CD4-positive, alpha-beta T cell (primary cell): ENCODE data around the gene PIAS4. TPM values are rescaled to one million over a fixed set of nuclear protein-coding genes. Genes with fewer than 3 reads are reported as not detected.

Experiments used
- ATAC-seq: fragments of 200-7000 bp; cut with Tn5 transposase; one replicate; pipeline ENCODE4 v1.10.0; 2022; ENCODE audit warnings: mild to moderate bottlenecking; ENCODE audit not compliant: poor library complexity
- CTCF ChIA-PET: fragments of 350-600 bp; sonication (Branson Sonifier 250); formaldehyde crosslinking; loops from one replicate; lab custom pipeline; 2021; ENCODE audit warnings: antibody characterized with exemption, inconsistent platforms; lab: Charles Lee
- POLR2A ChIA-PET: fragments of 350-600 bp; sonication (Branson Sonifier 250); formaldehyde crosslinking; loops from one replicate; lab custom pipeline; 2021; ENCODE audit warnings: antibody characterized with exemption, inconsistent platforms; lab: Charles Lee
- DNase-seq, 14 experiments: peaks; one replicate each; pipeline ENCODE4 v3.0.0-alpha.2; 2013 to 2020; ENCODE audit warnings: mixed read lengths in 2 of 14
- H3K27ac ChIP-seq, 2 donors: one replicate each; pipeline versions ENCODE4 v1.5.1 to v1.7.0; 2013; ENCODE audit warnings: low read length in 2 of 2, low read depth in 1 of 2, mild to moderate bottlenecking in 1 of 2
- H3K27me3 ChIP-seq, 2 experiments: 1 replicate in 1 of 2; 2 replicates in 1 of 2; pipeline versions ENCODE4 v1.6.1 to v1.7.0; 2013; ENCODE audit warnings: low read length in 2 of 2, control low read depth in 1 of 2, mild to moderate bottlenecking in 1 of 2, moderate library complexity in 1 of 2; ENCODE audit not compliant: insufficient read depth in 2 of 2, control insufficient read depth in 1 of 2
- H3K36me3 ChIP-seq: one replicate; pipeline ENCODE4 v1.6.1; 2013; ENCODE audit warnings: low read length, control low read depth; ENCODE audit not compliant: insufficient read depth
- H3K4me1 ChIP-seq: one replicate; pipeline ENCODE4 v1.6.1; 2013; ENCODE audit warnings: low read length, control low read depth; ENCODE audit not compliant: insufficient read depth
- H3K4me3 ChIP-seq: one replicate; pipeline ENCODE4 v1.5.1; 2013; ENCODE audit warnings: mild to moderate bottlenecking, low read length, moderate library complexity
- H3K9me3 ChIP-seq, 2 experiments: 1 replicate in 1 of 2; 2 replicates in 1 of 2; pipeline versions ENCODE4 v1.6.1 to v1.7.0; 2013; ENCODE audit warnings: low read length in 2 of 2, mild to moderate bottlenecking in 2 of 2, control low read depth in 1 of 2, moderate library complexity in 1 of 2; ENCODE audit not compliant: control insufficient read depth in 1 of 2, insufficient read depth in 1 of 2
- H3K27ac Mint-ChIP-seq: one replicate; pipeline ENCODE4 v1.8.0; 2020; ENCODE audit warnings: mixed read lengths
- H3K27me3 Mint-ChIP-seq: one replicate; pipeline ENCODE4 v1.8.0; 2021; ENCODE audit warnings: mixed read lengths
- H3K36me3 Mint-ChIP-seq: one replicate; pipeline ENCODE4 v1.8.0; 2021; ENCODE audit warnings: low read depth, mixed read lengths
- H3K4me1 Mint-ChIP-seq: one replicate; pipeline ENCODE4 v1.8.0; 2021; ENCODE audit warnings: low read depth, mixed read lengths
- H3K4me3 Mint-ChIP-seq: one replicate; pipeline ENCODE4 v1.8.0; 2020; ENCODE audit warnings: mild to moderate bottlenecking, mixed read lengths
- H3K9me3 Mint-ChIP-seq: one replicate; pipeline ENCODE4 v1.8.0; 2020; ENCODE audit warnings: mixed read lengths
- intact Hi-C, 2 experiments: fragments of 100-400 bp; cut with DNase I in 1 of 2; cut with micrococcal nuclease in 1 of 2; formaldehyde crosslinking; loops; one replicate each; pipeline versions ENCODE4 v1.15.1 to v1.9.0; 2023 to 2025; cut with DNase I, micrococcal nuclease
- total RNA-seq, 174 experiments: library from RNA in 2 of 174; stranded (reverse) in 2 of 174; gene quantifications; one replicate each; pipeline ENCODE4 v1.2.3 and lab custom pipeline; 2021 to 2026
- TF ChIP-seq, protein P1 (sequence below): fragments of 200-600 bp; IDR thresholded peaks from one replicate; pipeline ENCODE4 v1.8.0; 2022; ENCODE audit warnings: antibody characterized with exemption, mild to moderate bottlenecking

The PIAS4 gene
- total RNA-seq, 2 experiments from 2014 or later, result 14.5 to 16.5 TPM

- CTCF ChIA-PET, result no interaction called here
- H3K36me3 ChIP-seq, result peaks cover 66% of the 10 kb centered on the region
These were observed 7.3 kb downstream of the PIAS4 start for GRCh38 chr19:4014541-4015491.

GRCh38 chr19:4015705-4016402 is 8.3 kb downstream of the PIAS4 start:
- H3K9me3 ChIP-seq, result no peaks in the 10 kb centered on the region
- no peaks in the 10 kb centered on the region for H3K27me3 Mint-ChIP-seq
- intact Hi-C loops, result no loop called here
- DNase-seq (peak in 1 of 14 experiments; percentile 18), ATAC-seq (no peak)
- H3K4me1 Mint-ChIP-seq, result peaks cover 10% of the 10 kb centered on the region
- no peak overlapping the region for H3K27ac ChIP-seq
- peaks cover 56% of the 10 kb centered on the region for H3K36me3 ChIP-seq
- POLR2A ChIA-PET, result interaction anchor here (1.0 kb wide), 1 partner anchor 99 kb away, joined by 3 read pairs; no protein-coding TSS in a partner anchor
- H3K36me3 Mint-ChIP-seq, result peaks cover 34% of the 10 kb centered on the region
- peaks cover 38% of the 10 kb centered on the region for H3K4me1 ChIP-seq
- H3K4me3 ChIP-seq, result no peak overlapping the region
- no peaks in the 10 kb centered on the region for H3K27me3 ChIP-seq
- TF ChIP-seq, protein P1, sequence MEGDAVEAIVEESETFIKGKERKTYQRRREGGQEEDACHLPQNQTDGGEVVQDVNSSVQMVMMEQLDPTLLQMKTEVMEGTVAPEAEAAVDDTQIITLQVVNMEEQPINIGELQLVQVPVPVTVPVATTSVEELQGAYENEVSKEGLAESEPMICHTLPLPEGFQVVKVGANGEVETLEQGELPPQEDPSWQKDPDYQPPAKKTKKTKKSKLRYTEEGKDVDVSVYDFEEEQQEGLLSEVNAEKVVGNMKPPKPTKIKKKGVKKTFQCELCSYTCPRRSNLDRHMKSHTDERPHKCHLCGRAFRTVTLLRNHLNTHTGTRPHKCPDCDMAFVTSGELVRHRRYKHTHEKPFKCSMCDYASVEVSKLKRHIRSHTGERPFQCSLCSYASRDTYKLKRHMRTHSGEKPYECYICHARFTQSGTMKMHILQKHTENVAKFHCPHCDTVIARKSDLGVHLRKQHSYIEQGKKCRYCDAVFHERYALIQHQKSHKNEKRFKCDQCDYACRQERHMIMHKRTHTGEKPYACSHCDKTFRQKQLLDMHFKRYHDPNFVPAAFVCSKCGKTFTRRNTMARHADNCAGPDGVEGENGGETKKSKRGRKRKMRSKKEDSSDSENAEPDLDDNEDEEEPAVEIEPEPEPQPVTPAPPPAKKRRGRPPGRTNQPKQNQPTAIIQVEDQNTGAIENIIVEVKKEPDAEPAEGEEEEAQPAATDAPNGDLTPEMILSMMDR, result no peak
- H3K9me3 Mint-ChIP-seq, result no peaks in the 10 kb centered on the region
- CTCF ChIA-PET, result interaction anchor here (1.0 kb wide), 1 partner anchor 124 kb away, joined by 4 read pairs; no protein-coding TSS in a partner anchor
- H3K27ac Mint-ChIP-seq, result no peak overlapping the region
- no peak overlapping the region for H3K4me3 Mint-ChIP-seq

More at GRCh38 chr19:4014541-4015491, 7.3 kb downstream of the PIAS4 start:
- Mint-ChIP-seq H3K36me3 (peaks cover 26% of the 10 kb centered on the region), H3K27ac (no peak overlapping the region), H3K27me3 (no peaks in the 10 kb centered on the region), H3K9me3 (no peaks in the 10 kb centered on the region), H3K4me3 (no peak overlapping the region), H3K4me1 (peaks cover 10% of the 10 kb centered on the region)
- H3K4me3 ChIP-seq, result no peak overlapping the region
- POLR2A ChIA-PET, result interaction anchor here (1.0 kb wide), 1 partner anchor 100 kb away, joined by 3 read pairs; no protein-coding TSS in a partner anchor
- ATAC-seq, result peak; percentile 74
- peaks cover 49% of the 10 kb centered on the region for H3K4me1 ChIP-seq
- H3K27ac ChIP-seq, result no peak overlapping the region
- no peaks in the 10 kb centered on the region for H3K9me3 ChIP-seq
- TF ChIP-seq, protein P1, result no peak
- H3K27me3 ChIP-seq, result no peaks in the 10 kb centered on the region
- intact Hi-C loops, result no loop called here
- peak; percentile 15 to 65 (median 32) for DNase-seq

- no peaks in the 10 kb centered on the region for H3K27me3 ChIP-seq
- H3K9me3 ChIP-seq, result peaks cover 0 to 3% of the 10 kb centered on the region in 2 experiments
- H3K27ac Mint-ChIP-seq, result no peak overlapping the region
- H3K4me1 ChIP-seq, result peaks cover 32% of the 10 kb centered on the region
- ChIA-PET CTCF (interaction anchor here (1.0 kb wide), 1 partner anchor 124 kb away, joined by 4 read pairs; no protein-coding TSS in a partner anchor), POLR2A (no interaction called here)
- peaks cover 10% of the 10 kb centered on the region for H3K4me1 Mint-ChIP-seq
- no peaks in the 10 kb centered on the region for H3K27me3 Mint-ChIP-seq
- no peak overlapping the region for H3K4me3 ChIP-seq
- intact Hi-C loops, result no loop called here
- TF ChIP-seq, protein P1, result no peak
- no peak for DNase-seq
- H3K4me3 Mint-ChIP-seq, result no peak overlapping the region
- peaks cover 53% of the 10 kb centered on the region for H3K36me3 ChIP-seq
- peaks cover 40% of the 10 kb centered on the region for H3K36me3 Mint-ChIP-seq
- no peak overlapping the region for H3K27ac ChIP-seq
- H3K9me3 Mint-ChIP-seq, result no peaks in the 10 kb centered on the region
- ATAC-seq, result no peak
These were observed 8.9 kb downstream of the PIAS4 start for GRCh38 chr19:4016486-4016885.
